ENCODE results near the gene PCDH15.

GRCh38 chr10:54063514-54063913 lies 737.5 kb downstream of the PCDH15 start:
- no peak for TF ChIP-seq CTCF (IDR thresholded peaks at IDR 0.05)
- no peak for TF ChIP-seq IRF1 (CRISPR knock-in tag; IDR thresholded peaks at IDR 0.05)
- TF ChIP-seq MAX (CRISPR knock-in tag; IDR thresholded peaks at IDR 0.05): no peak
- TF ChIP-seq PRDM15 (CRISPR knock-in tag; IDR thresholded peaks at IDR 0.05): no peak
- no peak for TF ChIP-seq SOX15 (CRISPR knock-in tag; IDR thresholded peaks at IDR 0.05)

Measured in WTC11 (cell line).